Inflammatory macrophage treated with lipopolysaccharide for 1 hour (primary cell): ENCODE measurements around the gene DNALI1.
"Not testable (repeated sequence)": the region's sequence is repeated elsewhere in the genome, so short reads cannot be mapped to it uniquely, and the experiment has no call there.

Experiments
- DNase-seq, 2 donors: peaks; one replicate each; pipeline ENCODE4 v3.0.0-alpha.2; 2020 to 2022

Gene DNALI1

GRCh38 chr1:37556712-37557196, at the start of gene DNALI1:
Gene DNALI1, plus strand, starts transcription at chr1:37556940. Its CDS starts 55 bp downstream, at chr1:37556995.
- peak; percentile 45 to 67 for DNase-seq

- DNase-seq: no peak
Observed at GRCh38 chr1:37509181-37509580, 47.6 kb upstream of the DNALI1 start.

DNA sequence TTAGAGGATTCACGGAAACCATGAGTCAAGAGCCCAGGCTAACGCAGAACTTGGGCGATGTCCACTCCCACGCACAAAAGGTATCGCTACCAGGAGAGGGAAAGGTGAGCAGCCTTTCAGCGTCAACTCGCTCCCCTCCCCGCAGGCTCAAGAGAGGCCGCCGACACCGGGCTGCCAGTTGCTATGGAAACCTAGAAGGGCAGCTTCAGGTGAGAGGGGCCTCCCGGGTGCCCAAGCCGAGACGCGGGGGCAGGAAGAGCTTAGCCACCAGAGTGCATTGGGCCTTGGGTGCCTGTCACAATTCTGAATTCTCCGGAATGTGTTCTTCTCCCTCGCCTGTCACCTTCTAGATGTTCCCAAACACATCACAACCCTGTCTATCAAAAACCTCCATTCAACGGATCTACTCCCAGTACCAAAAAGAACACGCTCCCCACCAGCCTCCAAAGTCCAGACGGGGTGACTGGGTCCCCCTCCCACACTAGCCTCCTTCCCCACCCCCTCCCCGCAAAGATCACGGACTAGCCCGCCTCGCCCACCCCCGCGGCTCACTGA, 42.9 kb upstream of the DNALI1 start:
- peak in 1 of 2 donors; percentile 5 for DNase-seq

GRCh38 chr1:37514350-37515184, 42.2 kb upstream of the DNALI1 start, which contains the start of gene MEAF6:
Gene MEAF6, minus strand, starts transcription at chr1:37514766. Its CDS starts 20 bp downstream, at chr1:37514746.
- peak; percentile 71 to 87 for DNase-seq

GRCh38 chr1:37515185-37516034, 41.3 kb upstream of the DNALI1 start:
- DNase-seq: no peak

GRCh38 chr1:37517569-37517968, 39.2 kb upstream of the DNALI1 start:
- no peak for DNase-seq

DNA sequence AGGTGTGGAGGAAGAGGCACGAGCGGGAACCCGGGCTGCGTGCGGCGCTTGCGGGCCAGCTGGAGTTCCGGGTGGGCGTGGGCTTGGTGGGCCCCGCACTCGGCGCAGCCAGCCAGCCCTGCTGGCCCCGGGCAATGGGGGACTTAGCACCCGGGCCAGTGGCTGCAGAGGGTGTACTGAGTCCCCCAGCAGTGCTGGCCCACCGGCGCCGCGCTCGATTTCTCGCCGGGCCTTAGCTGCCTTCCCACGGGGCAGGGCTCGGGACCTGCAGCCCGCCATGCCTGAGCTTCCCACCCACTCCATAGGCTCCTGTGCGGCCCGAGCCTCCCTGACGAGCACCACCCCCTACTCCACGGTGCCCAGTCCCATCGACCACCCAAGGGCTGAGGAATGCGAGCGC, 38.5 kb upstream of the DNALI1 start:
- DNase-seq: not testable (repeated sequence)

GRCh38 chr1:37518929-37519328, 37.8 kb upstream of the DNALI1 start:
- DNase-seq: not testable (repeated sequence)

GRCh38 chr1:37519613-37520012, 37.1 kb upstream of the DNALI1 start:
- DNase-seq: peak in 1 of 2 donors; percentile 8

- not testable (repeated sequence) for DNase-seq
Observed at GRCh38 chr1:37529888-37530287, 26.9 kb upstream of the DNALI1 start.

DNA sequence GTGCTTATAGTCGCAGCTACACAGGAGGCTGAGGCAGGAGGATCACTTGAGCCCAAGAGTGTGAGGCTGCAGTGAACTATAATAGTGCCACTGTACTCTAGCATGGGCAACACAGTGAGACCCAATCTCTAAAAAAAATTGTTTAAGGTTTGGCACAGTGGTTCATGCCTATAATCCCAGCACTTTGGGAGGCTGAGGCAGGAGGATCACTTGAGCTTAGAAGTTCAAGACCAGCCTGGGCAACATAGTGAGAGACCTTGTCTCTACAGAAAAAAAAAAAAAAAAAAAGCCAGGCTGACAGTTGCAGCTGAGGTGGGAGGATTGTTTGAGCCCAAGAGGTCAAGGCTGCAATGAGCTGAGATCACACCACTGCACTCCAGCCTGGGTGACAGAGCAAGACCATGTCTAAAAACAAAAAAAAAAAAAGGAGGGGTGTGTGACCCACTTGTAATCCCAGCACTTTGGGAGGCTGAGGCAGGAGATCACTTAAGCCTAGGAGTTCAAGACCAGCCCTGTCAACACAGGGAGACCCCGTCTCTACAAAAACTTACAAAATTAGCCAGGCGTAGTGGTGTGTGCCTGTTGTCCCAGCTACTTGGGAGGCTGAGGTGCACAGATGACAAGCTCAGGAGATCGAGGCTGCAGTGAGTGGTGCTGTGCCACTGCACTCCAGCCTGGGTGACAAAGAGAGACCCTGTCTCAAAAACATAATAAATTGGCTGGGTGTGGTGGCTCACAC, 24.2 kb upstream of the DNALI1 start:
- not testable (repeated sequence) for DNase-seq

- no peak for DNase-seq
Observed at GRCh38 chr1:37533317-37534093, 23.2 kb upstream of the DNALI1 start.

GRCh38 chr1:37537378-37537777, 19.4 kb upstream of the DNALI1 start:
- no peak for DNase-seq

GRCh38 chr1:37539154-37539553, 17.6 kb upstream of the DNALI1 start:
- DNase-seq: not testable (repeated sequence)

GRCh38 chr1:37540036-37540785, 16.5 kb upstream of the DNALI1 start:
- DNase-seq: no peak

DNA sequence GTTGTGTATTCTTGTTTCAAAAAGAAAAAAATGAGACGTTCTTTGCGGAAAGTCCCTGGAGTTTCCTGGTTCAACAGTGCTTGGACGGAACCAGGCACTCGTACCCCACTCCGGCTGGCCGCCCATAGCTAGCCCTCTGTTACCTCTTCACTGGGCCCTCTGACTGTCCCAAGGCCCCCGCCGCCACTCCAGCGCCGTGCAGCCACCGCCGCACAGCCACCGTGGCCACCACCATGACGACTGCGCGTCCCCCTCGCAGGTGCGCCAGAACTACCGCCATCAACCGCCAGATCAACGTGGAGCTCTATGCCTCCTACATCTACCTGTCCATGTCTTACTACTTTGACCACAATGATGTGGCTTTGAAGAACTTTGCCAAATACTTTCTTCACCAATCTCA, 12.2 kb upstream of the DNALI1 start:
- no peak for DNase-seq

- DNase-seq: no peak
Observed at GRCh38 chr1:37545019-37545418, 11.7 kb upstream of the DNALI1 start.

- no peak for DNase-seq
Observed at GRCh38 chr1:37549341-37549740, 7.4 kb upstream of the DNALI1 start.

DNA sequence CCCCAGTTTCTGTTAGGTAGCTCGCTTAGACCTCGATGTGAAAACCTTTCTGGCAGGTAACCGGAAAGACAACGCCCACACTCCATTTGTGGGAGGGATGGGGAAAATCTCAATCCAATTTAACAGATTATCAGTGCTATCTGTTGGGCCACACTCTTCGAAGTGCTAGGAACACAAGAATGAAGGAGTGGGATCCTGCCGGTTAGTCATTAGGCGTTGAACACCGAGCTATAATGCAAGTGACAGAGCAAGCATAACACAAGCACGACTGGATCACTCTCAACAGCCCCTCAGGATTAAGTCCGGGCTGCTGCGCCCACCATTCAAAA, 3.2 kb upstream of the DNALI1 start:
- DNase-seq: no peak

DNA sequence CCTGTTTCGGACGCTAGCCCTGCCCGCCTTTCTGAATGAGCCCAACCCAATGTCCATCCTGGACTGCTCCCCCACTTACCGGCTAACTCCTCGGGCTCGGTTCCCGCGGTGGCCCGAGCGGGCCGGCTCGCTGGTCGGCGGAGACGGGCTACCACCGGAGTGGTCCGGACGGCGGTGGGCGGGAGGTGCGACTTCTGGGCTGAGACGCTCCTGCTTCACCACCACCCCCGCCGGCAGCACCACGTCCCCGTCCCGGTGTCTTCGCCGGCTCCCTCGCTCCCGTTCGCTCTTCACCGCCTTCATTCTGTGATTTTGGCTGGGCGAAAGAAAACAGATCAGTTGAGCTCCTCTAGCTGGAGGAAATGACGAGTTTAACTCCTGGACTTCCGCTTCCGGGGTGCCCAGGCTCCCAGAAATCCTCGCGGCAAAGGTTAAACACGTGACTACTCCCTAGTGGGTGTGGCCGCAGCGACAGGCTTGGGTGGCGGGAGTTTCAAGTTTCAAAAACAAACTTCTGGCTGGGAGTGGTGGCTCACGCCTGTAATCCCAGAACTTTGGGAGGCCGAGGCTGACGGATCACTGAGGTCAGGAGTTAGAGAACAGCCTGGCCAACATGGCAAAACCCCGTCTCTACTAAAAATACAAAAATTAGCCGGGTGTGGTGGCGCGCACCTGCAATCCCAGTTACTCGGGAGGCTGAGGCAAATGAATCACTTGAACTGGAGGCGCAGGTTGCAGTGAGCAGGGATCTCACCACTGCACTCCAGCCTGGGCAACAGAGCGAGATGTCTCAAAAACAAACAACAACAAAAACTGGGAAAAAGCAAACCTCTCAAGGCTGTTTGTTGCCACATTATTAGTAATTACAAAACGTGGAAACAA, 2.6 kb upstream of the DNALI1 start, which contains the start of gene SNIP1:
Gene SNIP1 (minus strand): TSS at position 367 of the 882 bp plus-strand sequence. CDS start 64 bp downstream, at position 303.
- DNase-seq: peak; percentile 93 to 95
